K562 (cell line): ENCODE results near the gene HOXB8. TPM values are rescaled to one million over a fixed set of nuclear protein-coding genes. Genes with fewer than 3 reads are reported as not detected.

Experiments used
- COPS2 ChIP-seq: fragments of 450-650 bp; conservative IDR thresholded peaks from 2 replicates; pipeline ENCODE4 v1.6.1; 2016; ENCODE audit warnings: mild to moderate bottlenecking, moderate library complexity
- CREM ChIP-seq: IDR thresholded peaks from 2 replicates; pipeline ENCODE4 v1.6.1; 2014; ENCODE audit warnings: antibody characterized with exemption, low read depth
- E2F6 ChIP-seq, 2 experiments: IDR thresholded peaks; 2 replicates each; pipeline ENCODE4 v1.6.1; 2011; ENCODE audit warnings: borderline replicate concordance in 1 of 2, control low read depth in 1 of 2, low read depth in 1 of 2, low read length in 1 of 2, mild to moderate bottlenecking in 1 of 2, mixed read lengths in 1 of 2, moderate library complexity in 1 of 2; ENCODE audit not compliant: insufficient read depth in 1 of 2, insufficient read length in 1 of 2, poor library complexity in 1 of 2, severe bottlenecking in 1 of 2; ENCODE audit errors: extremely low read depth in 1 of 2
- GTF2F1 ChIP-seq: IDR thresholded peaks from 2 replicates; pipeline ENCODE4 v1.6.1; 2011; ENCODE audit warnings: low read depth, low read length, improper control_type of control experiment
- KDM5B ChIP-seq: fragments of 200-600 bp; sonication (generic); IDR thresholded peaks from 2 replicates; pipeline ENCODE4 v1.6.1; 2012; ENCODE audit warnings: low read depth, mild to moderate bottlenecking, moderate library complexity, low read length, control low read depth, inconsistent platforms; ENCODE audit not compliant: insufficient replicate concordance
- MBD2 ChIP-seq: sonication (generic); IDR thresholded peaks from 2 replicates; pipeline ENCODE4 v1.6.1; 2016; ENCODE audit warnings: low read depth, borderline replicate concordance
- NCOA1 ChIP-seq: fragments of 450-650 bp; IDR thresholded peaks from 2 replicates; pipeline ENCODE4 v1.6.1; 2016; ENCODE audit warnings: low read depth
- POU5F1 ChIP-seq: fragments of 150-350 bp; IDR thresholded peaks from 2 replicates; pipeline ENCODE4 v1.6.1; 2014; ENCODE audit warnings: borderline replicate concordance, low read length, low read depth, mild to moderate bottlenecking; ENCODE audit not compliant: partially characterized antibody
- PRPF4 ChIP-seq: fragments of 200-400 bp; formaldehyde crosslinking; IDR thresholded peaks from one replicate; pipeline ENCODE4 v1.6.1; 2017; ENCODE audit warnings: low read length, low read depth, mild to moderate bottlenecking; ENCODE audit not compliant: insufficient read depth, poor library complexity, severe bottlenecking
- RBM22 ChIP-seq: fragments of 200-400 bp; formaldehyde crosslinking; IDR thresholded peaks from 2 replicates; pipeline ENCODE4 v1.6.1; 2018; ENCODE audit warnings: low read length, low read depth; ENCODE audit not compliant: poor library complexity, severe bottlenecking
- TAL1 ChIP-seq: fragments of 450-650 bp; IDR thresholded peaks from 2 replicates; pipeline ENCODE4 v1.6.1; 2016; ENCODE audit warnings: mild to moderate bottlenecking
- ZNF395 ChIP-seq: fragments of 200-800 bp; sonication (Bioruptor generic); IDR thresholded peaks from 2 replicates; pipeline ENCODE4 v1.6.1; 2017; ENCODE audit warnings: missing genetic modification characterization, missing compliant biosample characterization
- polyA plus RNA-seq, 8 experiments: library from polyadenylated mRNA; depleted of rRNA in 4 of 8; stranded (reverse) in 5 of 8; unstranded in 3 of 8; fragments of >200 nt; fragmentation: Nextera tagmentation in 2 of 8; fragmentation: Illumina TruSeq in 1 of 8; extraction: Ambion mirVana in 2 of 8; extraction: Trizol in 1 of 8; gene quantifications; 2 replicates each; pipeline versions ENCODE4 v1.2.1 to v1.2.3, GENCODE V29; 2011 to 2014; ENCODE audit warnings: inconsistent platforms in 1 of 8, missing spikeins in 1 of 8
- total RNA-seq, 7 experiments: library from RNA; depleted of rRNA in 6 of 7; stranded (reverse); fragments of >200 nt in 6 of 7; fragmentation: Illumina TruSeq in 2 of 7; extraction: Trizol in 2 of 7; gene quantifications; 2 replicates each; pipeline versions ENCODE4 v1.2.1 to v1.2.3, GENCODE V29; 2011 to 2021; ENCODE audit warnings: low replicate concordance in 1 of 7
- TF ChIP-seq, protein P1 (sequence below), 2 experiments: fragments of 450-650 bp in 1 of 2; sonication (generic) in 1 of 2; formaldehyde crosslinking in 1 of 2; IDR thresholded peaks; 2 replicates each; pipeline versions ENCODE4 v1.7.1 to v1.9.0; 2016 to 2022; ENCODE audit warnings: inconsistent platforms in 1 of 2, mild to moderate bottlenecking in 1 of 2, missing genetic modification reagents in 1 of 2

Gene HOXB8
- total and polyA plus RNA-seq, 9 of the 15 experiments (the other 6 are each of a cell fraction or from before 2014, with no cell fraction given) = 0.52 to 23.8 (median 3.6) TPM

- TF ChIP-seq TAL1 (peak; percentile 35; the same call in 1 of the 2 replicates), POU5F1 (no peak), RBM22 (no peak), KDM5B (no peak), E2F6 (IDR thresholded peaks at IDR 0.05; ENCODE audit: borderline replicate concordance in 1 of 2, extremely low read depth in 1 of 2, insufficient read depth in 1 of 2, insufficient read length in 1 of 2, low read depth in 1 of 2, low read length in 1 of 2, poor library complexity in 1 of 2, severe bottlenecking in 1 of 2) (no peak), PRPF4 (no peak), NCOA1 (peak; percentile 89), COPS2 (no peak), MBD2 (no peak), ZNF395 (CRISPR knock-in tag) (peak; percentile 63; the same call in 1 of the 2 replicates), CREM (peak; percentile 97), GTF2F1 (no peak)
- TF ChIP-seq, protein P1, sequence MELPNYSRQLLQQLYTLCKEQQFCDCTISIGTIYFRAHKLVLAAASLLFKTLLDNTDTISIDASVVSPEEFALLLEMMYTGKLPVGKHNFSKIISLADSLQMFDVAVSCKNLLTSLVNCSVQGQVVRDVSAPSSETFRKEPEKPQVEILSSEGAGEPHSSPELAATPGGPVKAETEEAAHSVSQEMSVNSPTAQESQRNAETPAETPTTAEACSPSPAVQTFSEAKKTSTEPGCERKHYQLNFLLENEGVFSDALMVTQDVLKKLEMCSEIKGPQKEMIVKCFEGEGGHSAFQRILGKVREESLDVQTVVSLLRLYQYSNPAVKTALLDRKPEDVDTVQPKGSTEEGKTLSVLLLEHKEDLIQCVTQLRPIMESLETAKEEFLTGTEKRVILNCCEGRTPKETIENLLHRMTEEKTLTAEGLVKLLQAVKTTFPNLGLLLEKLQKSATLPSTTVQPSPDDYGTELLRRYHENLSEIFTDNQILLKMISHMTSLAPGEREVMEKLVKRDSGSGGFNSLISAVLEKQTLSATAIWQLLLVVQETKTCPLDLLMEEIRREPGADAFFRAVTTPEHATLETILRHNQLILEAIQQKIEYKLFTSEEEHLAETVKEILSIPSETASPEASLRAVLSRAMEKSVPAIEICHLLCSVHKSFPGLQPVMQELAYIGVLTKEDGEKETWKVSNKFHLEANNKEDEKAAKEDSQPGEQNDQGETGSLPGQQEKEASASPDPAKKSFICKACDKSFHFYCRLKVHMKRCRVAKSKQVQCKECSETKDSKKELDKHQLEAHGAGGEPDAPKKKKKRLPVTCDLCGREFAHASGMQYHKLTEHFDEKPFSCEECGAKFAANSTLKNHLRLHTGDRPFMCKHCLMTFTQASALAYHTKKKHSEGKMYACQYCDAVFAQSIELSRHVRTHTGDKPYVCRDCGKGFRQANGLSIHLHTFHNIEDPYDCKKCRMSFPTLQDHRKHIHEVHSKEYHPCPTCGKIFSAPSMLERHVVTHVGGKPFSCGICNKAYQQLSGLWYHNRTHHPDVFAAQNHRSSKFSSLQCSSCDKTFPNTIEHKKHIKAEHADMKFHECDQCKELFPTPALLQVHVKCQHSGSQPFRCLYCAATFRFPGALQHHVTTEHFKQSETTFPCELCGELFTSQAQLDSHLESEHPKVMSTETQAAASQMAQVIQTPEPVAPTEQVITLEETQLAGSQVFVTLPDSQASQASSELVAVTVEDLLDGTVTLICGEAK (IDR thresholded peaks at IDR 0.05) = peak; percentile 18; the same call in 1 of the 2 replicates
- TF ChIP-seq, protein P1 (CRISPR knock-in tag; IDR thresholded peaks at IDR 0.05) = no peak
These were observed 11.4 kb upstream of the HOXB8 start, which contains the start of gene HOXB9 (continued) for GRCh38 chr17:48626245-48627117.
